ENCODE results near the gene DGCR2.
"Not testable (repeated sequence)": the region's sequence is repeated elsewhere in the genome, so short reads cannot be mapped to it uniquely, and the experiment has no call there.

Gene DGCR2

DNA sequence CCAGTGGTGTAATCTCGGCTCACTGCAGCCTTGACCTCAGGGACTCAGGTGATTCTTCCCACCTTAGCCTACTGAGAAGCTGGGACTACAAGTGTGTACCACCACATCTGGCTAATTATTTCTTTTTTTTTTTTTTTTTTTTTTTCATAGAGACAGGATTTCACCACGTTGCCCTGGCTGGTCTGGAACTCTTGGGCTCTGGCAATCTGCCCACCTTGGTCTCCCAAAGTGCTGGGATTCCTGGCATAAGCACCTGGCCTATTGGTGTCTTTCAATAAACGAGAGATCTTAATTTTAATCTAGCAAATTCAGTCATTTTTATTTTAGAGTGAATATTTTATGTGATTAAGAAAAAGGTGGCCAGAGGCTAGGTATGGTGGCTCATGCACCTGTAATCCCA is 40.1 kb downstream of the DGCR2 start:
- no peak for DNase-seq (ENCODE audit: low spot score)

DNA sequence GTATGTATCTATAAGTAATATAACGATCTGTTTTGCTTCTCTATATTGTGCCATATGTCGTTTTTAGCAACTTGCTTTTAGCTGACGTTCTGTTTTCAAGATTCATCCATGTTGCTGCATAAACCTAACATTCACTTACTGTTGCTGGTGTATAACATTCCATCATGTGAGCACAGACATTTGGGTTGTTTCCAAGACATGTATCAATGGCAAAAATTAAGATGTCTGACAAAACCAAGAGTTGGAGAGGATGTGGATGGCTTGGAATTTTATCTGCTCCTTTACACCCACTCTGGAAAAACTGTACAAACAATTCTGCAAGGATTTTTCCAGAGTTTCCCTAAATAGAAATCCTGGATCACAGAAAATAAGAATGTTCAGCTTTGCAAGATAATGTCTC is 40.9 kb downstream of the DGCR2 start:
- DNase-seq (ENCODE audit: low spot score), result no peak

DNA sequence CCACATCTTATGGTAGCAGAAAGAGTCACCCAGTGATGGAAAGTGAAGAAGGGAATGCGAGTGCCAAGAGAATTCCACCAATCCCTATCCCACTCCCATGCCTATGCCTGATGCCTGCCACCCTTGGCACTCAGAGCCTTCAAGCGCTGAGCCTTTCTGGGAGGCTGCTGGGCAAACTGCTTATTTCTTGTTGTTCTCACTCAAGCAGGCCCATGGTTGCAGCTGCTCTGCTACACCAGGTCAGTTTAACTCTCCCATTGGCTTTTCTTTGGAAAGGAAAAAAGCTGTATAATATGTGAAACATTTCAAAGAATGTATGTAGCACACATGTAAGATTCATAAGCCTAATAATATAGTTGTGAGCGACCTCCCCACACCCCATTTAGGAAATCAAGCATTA is 41.4 kb downstream of the DGCR2 start:
- no peak for DNase-seq (ENCODE audit: low spot score)

DNA sequence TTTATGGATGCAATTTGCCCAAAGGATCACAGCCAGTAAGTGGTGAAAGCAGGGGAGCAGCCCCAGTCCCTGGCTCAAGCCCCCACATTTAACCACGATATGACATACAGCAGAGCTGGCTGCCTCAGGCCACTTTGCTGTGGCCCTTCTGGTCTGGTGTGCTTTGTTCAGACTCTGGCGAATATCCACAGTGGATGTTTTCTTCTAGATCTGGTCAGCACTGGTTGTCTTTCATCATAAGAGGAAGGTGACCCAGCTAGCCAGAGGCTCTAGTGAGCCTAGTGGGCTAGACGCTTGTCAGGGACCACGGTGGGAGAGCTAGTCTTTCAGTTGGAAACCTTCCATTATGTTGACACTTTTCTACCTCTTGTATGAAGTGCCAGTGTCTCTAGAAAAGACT is 42.5 kb downstream of the DGCR2 start:
- no peak for DNase-seq (ENCODE audit: low spot score)

DNA sequence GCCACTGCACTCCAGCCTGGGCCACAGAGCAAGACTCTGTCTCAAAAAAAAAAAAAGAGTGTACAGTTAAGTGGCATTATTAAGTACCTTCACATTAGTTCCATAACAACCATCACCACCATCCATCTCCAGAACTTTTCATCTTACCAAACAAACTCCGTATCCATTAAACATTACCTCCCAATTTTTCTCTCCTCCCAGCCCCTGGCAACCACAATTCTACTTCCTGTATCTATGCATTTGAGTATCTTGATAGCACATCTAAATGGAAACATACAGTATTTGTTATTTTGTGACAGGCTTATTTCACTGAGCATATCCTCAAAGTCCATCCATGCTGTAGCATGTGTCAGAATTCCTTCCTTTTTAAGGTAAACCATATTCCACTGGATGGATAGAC is 46.8 kb downstream of the DGCR2 start:
- DNase-seq (ENCODE audit: low spot score), result no peak

DNA sequence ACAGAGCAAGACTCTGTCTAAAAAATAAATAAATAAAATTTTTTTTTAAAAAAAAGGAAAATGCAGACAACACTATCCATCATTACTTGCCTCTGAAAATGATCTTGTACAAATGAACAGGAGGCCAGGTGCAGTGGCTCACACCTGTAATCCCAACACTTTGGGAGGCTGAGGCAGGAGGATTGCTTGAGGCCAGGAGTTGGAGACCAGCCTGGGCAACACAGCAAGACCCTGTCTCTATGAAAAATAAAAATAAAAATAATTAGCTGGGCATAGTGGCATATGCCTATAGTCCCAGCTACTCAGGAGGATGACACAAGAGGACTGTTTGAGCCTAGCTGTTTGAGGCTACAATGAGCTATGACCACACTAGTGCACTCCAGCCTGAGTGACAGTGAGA is 49.4 kb downstream of the DGCR2 start:
- not testable (repeated sequence) for DNase-seq (ENCODE audit: low spot score)

DNA sequence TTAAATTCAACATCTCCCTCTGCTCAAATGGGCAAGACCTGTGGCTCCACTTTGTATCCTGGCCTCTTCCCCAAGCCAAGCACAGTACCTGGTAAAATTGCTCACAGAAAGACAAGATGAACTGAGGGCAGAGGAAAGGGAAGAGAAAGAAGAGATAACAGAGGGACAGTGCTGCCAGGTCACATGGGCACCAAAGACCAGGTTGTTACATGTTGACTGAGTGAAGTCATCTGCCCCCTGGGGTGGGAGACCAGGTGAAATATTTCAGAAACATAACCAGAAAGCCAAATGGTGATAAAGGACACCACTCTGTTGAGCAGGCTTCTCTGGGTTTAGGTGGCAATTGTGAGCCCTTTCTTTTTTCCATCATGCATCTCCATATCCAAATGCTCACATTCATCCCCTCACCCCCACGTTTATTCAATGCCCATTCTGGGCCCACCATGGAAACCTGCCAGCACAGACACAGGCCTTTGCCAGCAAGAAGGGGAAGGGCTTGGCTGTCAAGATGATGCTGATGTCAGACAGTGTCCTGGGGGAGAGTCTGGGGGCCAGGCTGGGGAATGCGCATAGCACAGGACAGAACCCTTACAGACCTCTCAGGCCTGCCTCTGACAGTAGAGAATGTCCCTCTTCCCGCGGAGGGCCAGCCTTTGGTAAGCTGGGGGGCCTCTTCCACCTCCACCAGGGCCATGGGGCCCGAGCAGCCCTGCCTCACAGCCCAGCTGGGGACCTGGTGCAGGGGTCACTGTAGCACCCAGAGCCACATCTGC is 51.6 kb downstream of the DGCR2 start:
- no peak for DNase-seq (ENCODE audit: low spot score)

DNA sequence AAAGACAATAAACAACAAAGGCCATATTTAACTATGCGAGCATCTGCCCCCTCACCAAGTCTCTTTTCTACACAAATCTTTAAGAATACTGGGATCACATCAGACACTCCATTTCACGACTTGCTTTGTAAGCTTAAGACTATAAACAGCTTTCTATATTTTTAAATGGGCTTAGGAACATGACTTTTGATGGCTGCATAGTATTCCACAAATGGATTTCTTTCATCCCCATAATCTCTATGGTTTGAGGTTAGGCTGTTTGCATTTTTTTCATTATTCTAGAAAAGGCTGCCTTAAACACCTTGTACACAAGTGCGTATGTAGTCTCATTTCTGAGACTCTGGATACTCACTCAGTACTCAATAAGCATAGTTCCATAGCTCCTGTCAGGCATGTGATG is 52.8 kb downstream of the DGCR2 start:
- no peak for DNase-seq (ENCODE audit: low spot score)

DNA sequence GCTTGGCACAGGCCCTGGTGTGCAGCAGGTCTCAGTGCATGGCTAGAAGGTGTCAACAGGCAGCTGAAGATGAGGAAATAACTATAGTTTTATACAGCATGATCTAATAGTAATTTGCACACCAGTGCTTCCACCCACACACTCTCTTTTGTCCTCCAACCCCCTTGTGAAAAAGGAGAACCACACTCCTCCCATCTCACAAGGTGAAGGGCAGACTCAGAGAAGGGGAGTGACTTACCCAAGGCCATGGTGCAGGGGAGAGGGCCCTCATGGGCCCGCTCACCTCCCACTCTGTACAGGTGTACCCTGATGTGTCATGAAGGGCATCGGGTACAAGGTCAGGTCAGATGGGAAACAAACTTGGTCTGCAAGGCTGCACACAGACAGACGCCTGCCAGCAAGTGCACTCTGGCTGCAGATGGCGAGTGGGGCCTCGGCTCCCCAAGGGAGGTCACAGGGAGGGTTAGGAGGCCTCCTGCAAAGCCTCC is 53.4 kb downstream of the DGCR2 start:
- no peak for DNase-seq (ENCODE audit: low spot score)

DNA sequence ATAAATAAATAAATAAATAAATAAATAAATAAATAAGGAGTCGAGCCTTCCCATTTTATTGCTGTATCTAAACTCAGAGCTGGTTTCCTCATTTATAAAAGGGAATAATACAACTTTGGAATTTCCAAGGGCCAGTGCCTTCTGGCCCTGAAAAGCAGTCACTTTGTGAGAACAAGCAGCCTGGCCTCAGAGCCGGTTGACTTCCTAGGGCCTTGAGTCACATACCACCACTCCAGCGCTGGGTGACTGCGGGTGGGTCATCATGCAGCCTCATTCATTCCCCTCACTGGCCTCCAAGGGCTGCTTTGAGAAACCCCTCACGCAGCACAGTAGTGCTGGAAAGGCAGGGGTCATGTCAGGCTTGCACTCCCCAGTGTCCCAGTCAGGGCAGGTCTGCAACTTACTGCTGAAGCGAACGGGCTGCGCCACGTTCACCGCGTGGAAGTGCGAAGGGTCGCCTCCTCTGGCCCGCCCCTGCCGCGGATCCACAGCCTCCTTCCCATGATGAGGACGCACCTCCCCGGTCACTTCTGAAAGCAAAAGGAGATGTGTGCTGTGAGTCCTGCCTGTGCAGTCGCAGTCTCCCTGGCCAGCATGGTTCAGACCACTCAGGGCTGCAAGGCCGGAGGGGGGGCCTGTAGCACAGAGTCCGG is 54.4 kb downstream of the DGCR2 start:
- DNase-seq (ENCODE audit: low spot score), result no peak

DNA sequence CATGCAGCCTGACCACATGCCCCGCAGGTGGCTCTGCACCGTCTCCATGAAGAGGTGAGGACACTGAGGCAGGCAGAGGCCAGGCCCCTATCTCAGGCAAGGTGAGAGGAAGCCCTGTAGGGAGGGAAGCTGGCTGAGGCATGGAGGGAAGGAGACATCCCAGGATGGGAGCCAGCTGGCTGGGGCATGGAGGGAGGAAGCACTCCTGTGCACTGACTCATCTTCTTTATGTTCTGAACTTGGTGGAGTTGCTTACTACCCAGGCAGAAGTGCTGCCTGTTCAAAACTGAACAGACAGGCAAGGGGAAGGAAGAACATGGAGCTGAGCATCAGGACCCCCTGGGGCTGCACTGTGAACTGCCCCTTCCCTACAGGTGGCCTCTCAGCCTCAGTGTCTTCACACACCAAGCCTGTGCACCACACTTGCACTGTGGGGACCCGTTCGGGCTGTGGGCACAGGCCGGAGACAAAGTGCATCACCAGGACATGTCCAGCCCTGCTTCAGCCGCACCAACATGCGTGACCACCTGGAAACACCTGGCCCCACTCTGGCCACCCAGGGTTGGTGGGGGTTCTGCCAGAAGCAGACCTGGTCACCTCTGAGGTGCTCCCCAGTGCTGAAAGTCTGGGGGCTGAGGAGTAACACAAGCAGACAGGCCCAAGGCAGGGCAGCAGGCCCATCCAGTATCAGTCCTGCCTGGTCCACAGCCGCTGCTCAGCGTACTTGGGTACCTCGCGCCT is 55.5 kb downstream of the DGCR2 start:
- DNase-seq (ENCODE audit: low spot score), result no peak

DNA sequence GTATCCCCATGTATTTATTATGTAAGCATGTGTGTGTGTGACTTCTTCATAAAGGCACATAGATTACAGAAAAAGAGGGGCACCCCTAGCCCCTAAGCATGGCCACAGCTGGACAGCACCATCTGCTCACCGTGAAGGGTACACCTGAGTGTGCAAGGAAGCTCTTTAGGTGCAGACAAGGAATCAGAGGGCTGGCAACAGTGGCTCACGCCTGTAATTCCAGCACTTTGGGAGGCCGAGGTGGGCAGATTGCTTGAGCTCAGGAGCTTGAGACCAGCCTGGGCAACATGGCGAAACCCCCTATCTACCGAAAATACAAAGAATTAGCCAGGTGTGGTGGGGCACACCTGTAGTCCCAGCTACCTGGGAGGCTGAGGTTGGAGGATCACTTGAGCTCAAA is 56.3 kb downstream of the DGCR2 start:
- no peak for DNase-seq (ENCODE audit: low spot score)

DNA sequence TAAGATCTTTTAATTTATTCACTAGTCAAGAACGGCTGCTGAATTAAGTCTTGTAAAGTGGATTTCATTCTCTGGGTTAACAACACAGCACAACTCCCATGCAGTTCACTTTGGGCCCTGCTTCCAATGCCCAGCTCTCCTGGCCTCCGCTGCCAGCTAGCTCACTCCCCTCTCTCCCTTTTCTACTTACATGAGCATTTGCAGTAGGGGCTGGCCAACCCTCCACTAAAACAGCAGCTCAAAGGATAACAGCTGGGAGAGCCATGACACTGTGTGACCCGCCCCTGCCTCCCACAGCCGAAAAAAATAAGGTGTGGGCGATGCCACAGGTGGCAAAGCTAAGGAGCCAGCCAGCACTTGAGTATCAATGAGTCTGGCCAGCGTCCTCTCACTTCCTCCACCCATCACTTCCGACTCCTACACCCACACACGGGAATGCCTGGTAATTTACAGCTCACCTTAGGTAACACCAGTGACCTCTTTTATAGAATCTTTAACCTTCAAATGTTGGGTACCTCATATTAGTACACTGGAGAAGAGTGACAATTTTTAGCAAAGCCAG is 56.8 kb downstream of the DGCR2 start:
- DNase-seq (ENCODE audit: low spot score), result no peak

DNA sequence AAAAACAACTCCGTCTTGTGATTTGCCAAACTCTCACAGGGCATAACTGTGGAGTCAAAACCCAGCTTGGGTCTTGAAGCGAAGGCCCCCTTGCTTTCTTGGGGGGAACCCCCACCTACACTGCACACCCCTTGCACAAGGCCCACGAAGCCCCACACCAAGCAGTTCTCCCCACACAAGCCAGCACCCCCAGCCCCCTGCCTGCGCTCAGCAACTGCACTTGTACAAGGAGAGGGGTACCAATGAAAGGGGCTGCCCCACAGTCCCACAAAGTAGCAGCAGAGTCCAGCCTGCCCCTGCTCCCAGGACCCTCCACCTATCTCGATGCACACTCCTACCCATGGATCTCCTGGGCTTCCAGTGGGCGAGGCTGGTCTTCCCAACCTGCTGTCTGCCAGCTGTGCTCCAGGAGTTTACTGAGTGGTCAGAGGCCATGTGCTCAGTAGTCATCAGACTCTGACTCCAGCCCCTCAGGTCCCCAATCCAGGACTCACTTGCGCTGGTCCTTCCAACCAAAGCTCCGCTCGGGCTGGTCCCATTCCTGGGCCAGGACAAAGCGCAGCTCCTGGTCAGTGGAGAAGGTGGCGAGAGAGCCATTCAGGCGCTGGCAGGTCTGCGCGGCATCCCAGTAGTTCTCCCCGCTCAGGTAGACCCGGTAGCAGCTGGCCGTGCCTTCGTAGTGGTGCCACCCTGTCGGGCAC is 57.7 kb downstream of the DGCR2 start:
- no peak for DNase-seq (ENCODE audit: low spot score)

DNA sequence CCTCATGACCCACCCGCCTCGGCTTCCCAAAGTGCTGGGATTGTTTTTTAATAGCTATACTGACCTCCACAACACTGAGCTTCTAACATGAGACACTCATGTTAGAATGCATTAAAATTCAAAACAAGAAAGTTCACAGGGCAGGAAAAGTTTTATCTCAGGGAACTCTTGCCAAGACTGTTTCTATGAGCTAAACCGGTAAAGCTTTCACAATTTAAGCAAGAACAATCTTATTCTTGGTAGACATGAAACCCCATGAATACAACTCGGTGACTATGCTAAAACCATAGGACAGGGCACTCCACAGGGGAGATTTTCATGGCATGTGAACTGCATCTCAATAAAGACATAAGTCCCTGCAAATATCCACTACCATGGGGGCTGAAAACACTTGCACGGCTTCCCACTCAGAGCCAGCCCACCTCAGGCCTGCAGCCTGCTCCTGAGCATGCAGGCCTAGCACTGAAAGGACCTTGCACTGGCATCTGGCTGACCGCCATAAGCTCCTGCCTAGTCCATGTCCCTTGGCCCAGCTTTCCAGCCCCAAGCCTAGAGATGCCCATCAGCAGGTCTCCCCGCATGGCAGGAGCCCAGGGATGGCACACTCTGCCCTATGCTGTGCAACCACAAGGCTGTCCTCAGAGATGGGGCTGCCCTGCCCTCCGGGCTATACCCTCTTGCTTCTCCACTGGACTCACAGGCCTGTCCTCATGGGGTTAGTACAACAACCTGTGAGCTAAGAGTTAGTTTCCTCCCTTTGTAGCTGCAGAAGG is 58.4 kb downstream of the DGCR2 start:
- DNase-seq (ENCODE audit: low spot score), result no peak

DNA sequence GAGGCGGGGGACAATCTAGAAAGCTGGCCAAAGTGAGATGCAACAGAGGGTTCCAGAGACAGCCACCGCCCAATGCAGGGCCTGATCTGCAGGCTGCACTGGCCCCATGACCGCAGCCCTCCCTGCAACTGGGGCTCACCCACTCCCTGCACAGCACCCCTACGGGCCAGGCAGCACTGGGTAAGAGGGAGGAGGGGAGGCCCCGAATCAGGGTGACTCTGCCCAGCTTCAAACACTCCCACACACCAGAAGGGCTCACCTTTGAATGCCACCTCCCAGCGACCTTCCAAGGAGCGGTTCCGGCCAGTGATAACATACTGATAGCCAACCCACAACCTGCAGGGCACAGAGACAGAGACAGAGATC is 59.3 kb downstream of the DGCR2 start:
- no peak for DNase-seq (ENCODE audit: low spot score)

DNA sequence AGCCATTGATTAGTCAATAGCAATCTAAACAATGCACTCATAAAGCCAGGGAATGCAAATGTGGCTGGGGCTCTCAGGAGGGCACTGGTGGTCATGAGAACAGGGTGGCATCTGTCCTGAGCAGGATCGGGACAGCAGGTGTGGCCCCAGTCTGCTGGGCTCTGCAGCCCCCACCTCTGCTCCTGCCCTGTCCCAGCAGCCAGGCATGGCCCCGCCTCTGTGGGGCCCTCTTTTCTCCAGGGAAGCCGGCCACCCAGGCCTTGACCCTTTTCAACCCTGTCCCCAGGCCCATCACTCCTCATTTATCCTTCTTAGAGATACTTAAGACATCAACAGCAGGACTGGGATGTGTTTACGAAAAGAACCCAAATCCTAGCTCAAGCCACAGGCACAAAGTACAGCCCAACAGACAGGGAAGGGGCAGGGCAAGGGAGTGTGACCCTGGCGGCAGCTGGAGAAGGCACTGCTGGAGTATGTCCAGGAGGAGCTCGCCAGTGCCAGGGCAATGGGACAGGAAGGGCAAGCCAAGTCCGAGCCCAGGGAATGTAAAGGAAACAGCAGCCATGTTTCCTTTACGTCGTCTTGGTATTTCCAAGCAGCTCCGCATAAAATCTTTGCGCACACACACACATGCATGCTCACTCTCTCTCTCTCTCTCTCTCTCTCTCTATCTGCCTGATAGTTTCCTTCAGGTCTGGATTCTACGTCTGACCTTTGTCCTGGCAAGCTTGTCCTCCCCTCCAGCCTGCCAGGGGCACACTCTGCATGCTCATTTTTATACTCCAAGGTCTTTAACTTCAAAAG is 59.9 kb downstream of the DGCR2 start:
- no peak for DNase-seq (ENCODE audit: low spot score)

DNA sequence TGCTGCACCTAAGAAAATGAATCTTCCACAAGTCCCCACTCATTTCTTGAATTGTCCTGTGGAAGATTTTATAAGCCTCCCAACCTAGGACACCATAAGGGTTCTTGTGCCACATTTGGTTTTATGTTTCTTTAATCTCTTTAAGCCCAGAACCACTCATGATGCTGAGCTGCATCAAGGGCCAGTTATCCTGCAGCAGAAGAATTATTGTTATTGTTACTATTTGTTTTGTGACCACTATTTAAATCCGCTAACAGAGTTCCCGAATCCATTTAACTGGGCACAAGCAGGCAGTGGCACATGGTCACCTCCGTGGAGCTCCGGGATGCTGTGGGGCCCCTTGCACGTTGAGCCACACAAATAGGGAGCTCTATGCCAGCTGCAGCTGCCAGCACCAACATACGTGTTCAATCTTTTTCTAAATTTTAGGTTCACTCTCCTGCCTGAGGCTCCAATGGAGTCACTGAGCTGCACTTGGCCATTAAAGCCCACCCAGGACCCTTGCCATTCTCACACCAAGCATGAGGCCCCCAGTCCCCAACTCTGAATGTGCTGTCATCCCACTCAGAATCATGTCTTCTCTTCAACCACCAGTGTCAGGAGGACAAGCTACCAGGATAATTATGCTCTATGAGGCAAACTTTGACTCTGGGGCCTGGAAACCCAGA is 60.6 kb downstream of the DGCR2 start:
- DNase-seq (ENCODE audit: low spot score), result no peak

DNA sequence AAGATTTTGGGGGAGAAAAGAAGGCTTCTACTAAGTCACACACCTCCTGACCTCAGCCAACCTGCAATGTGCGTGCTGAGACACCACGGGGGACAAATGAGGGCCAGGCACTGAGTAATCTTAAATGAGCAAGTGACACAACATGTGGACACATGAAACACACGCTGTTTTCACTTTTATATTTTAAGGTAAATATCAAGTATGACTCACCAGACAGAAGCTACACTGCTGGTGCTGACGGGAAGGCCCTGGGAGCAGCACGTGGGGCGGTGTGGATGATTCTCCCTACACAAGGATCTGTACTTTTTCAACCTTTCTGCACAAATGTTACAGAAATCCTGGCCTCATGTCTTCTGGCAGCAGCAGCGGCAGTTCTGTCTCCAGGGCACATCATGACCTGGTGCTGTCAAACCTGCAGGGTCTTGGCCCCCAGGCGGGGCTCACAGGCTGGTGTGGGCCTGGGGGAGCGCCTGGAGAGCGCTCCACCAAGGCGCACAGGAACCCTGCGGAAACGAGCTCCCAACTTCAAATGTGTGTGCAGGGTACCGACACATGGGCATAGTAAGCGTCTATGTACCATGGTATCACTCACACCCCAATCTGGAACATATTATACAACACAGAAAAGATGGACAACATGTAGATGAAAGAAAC is 61.7 kb downstream of the DGCR2 start:
- no peak for DNase-seq (ENCODE audit: low spot score)
